HepG2 (cell line): Measurements from ENCODE around the gene KIF26B. TPM values are rescaled to one million over a fixed set of nuclear protein-coding genes. Genes with fewer than 3 reads are reported as not detected.

ENCODE experiments used
- ATAC-seq: fragments of 200-7000 bp; cut with Tn5 transposase; 3 replicates; pipeline ENCODE4 v1.9.1; 2020; ENCODE audit warnings: mild to moderate bottlenecking, moderate library complexity
- BruUV-seq: library from RNA; stranded (reverse); fragments of 400-500 nt; replicated peaks from 2 replicates; lab custom pipeline; 2021; lab: Mats Ljungman, UMichigan
- CTCF ChIA-PET: fragments of 300-600 bp; formaldehyde crosslinking; extraction: SDS; loops from one replicate; lab custom pipeline; 2021; ENCODE audit warnings: low total read pairs, inconsistent platforms, low intra/inter-chr PET ratio; lab: Yijun Ruan, JAX
- POLR2A ChIA-PET: fragments of 350-600 bp; sonication (Branson Sonifier 250); formaldehyde crosslinking; loops from one replicate; lab custom pipeline; 2020; ENCODE audit warnings: antibody characterized with exemption, inconsistent platforms; lab: Yijun Ruan, JAX
- DNase-seq: peaks from one replicate; pipeline ENCODE4 v3.0.0-alpha.2; 2015; ENCODE audit warnings: low spot score
- FAIRE-seq: peaks from 3 replicates; lab custom pipeline; 2011; peaks lifted over from hg19 to GRCh38; lab: Jason Lieb, UNC
- H2AFZ ChIP-seq: one replicate; pipeline ENCODE4 v1.6.1; 2011; ENCODE audit warnings: low read length, inconsistent platforms
- H3K27ac ChIP-seq: fragments of 300-600 bp; 3 replicates; pipeline ENCODE4 v1.8.0; 2011; ENCODE audit warnings: mixed run types, mild to moderate bottlenecking, mixed read lengths, low read length, inconsistent platforms; ENCODE audit not compliant: insufficient read depth; ENCODE audit errors: extremely low read length
- H3K27me3 ChIP-seq, 2 experiments: fragments of 200-600 bp in 1 of 2; 2 replicates in 1 of 2; 3 replicates in 1 of 2; pipeline versions ENCODE4 v1.6.0 to v1.8.0; 2011; ENCODE audit warnings: low read length in 2 of 2, mild to moderate bottlenecking in 2 of 2, moderate library complexity in 2 of 2, inconsistent platforms in 1 of 2; ENCODE audit not compliant: insufficient read depth in 2 of 2, control insufficient read depth in 1 of 2
- H3K36me3 ChIP-seq, 2 experiments: fragments of 200-600 bp in 1 of 2; replicated peaks in 1 of 2; 2 replicates in 1 of 2; 3 replicates in 1 of 2; pipeline versions ENCODE4 v1.5.1 to v1.8.0; 2011; ENCODE audit warnings: low read length in 2 of 2, inconsistent platforms in 1 of 2; ENCODE audit not compliant: insufficient read depth in 2 of 2, control insufficient read depth in 1 of 2
- H3K4me1 ChIP-seq: 2 replicates; pipeline ENCODE4 v1.5.1; 2012; ENCODE audit warnings: low read length, inconsistent platforms; ENCODE audit not compliant: insufficient read depth
- H3K4me2 ChIP-seq: 2 replicates; pipeline ENCODE4 v1.6.0; 2011; ENCODE audit warnings: low read depth, low read length, inconsistent platforms
- H3K4me3 ChIP-seq, 3 experiments: fragments of 200-600 bp in 1 of 3; sonication (generic), shearing (Covaris generic) in 1 of 3; replicated peaks in 1 of 3; 2 replicates each; pipeline ENCODE4 v1.5.1; 2011 to 2016; ENCODE audit warnings: low read length in 3 of 3, inconsistent platforms in 2 of 3, low read depth in 2 of 3, mild to moderate bottlenecking in 2 of 3, control low read depth in 1 of 3, mixed read lengths in 1 of 3; ENCODE audit not compliant: insufficient read depth in 1 of 3
- H3K79me2 ChIP-seq: one replicate; pipeline ENCODE4 v1.6.1; 2011; ENCODE audit warnings: low read length, inconsistent platforms; ENCODE audit not compliant: insufficient read depth
- H3K9ac ChIP-seq: 2 replicates; pipeline ENCODE4 v1.6.0; 2011; ENCODE audit warnings: mild to moderate bottlenecking, low read depth, low read length, inconsistent platforms; ENCODE audit not compliant: insufficient read depth
- H3K9me3 ChIP-seq: 2 replicates; pipeline ENCODE4 v1.5.1; 2012; ENCODE audit warnings: mild to moderate bottlenecking, low read length
- H4K20me1 ChIP-seq: 2 replicates; pipeline ENCODE4 v1.6.0; 2011; ENCODE audit warnings: inconsistent platforms, mild to moderate bottlenecking, low read length, moderate library complexity; ENCODE audit not compliant: insufficient read depth
- ETV6 ChIP-seq: sonication (generic); formaldehyde crosslinking; conservative IDR thresholded peaks from 2 replicates; pipeline ENCODE4 v1.4.0; 2020; ENCODE audit warnings: missing genetic modification reagents
- MZF1 ChIP-seq: sonication (generic); formaldehyde crosslinking; IDR thresholded peaks from 2 replicates; pipeline ENCODE4 v1.8.1; 2023; ENCODE audit warnings: mild to moderate bottlenecking, missing genetic modification reagents, borderline replicate concordance
- NFIB ChIP-seq: sonication (generic); formaldehyde crosslinking; IDR thresholded peaks from 2 replicates; pipeline ENCODE4 v1.9.0; 2021; ENCODE audit warnings: missing genetic modification reagents, mild to moderate bottlenecking, borderline replicate concordance
- SCMH1 ChIP-seq: sonication (generic); formaldehyde crosslinking; IDR thresholded peaks from 2 replicates; pipeline ENCODE4 v1.9.0; 2021; ENCODE audit warnings: missing genetic modification reagents, mild to moderate bottlenecking, borderline replicate concordance
- STAT5B ChIP-seq: sonication (generic); formaldehyde crosslinking; IDR thresholded peaks from 2 replicates; pipeline ENCODE4 v1.4.0; 2020; ENCODE audit warnings: missing genetic modification reagents
- THRA ChIP-seq: sonication (generic); formaldehyde crosslinking; IDR thresholded peaks from 2 replicates; pipeline ENCODE4 v1.4.0; 2020; ENCODE audit warnings: missing genetic modification reagents, borderline replicate concordance
- ZNF362 ChIP-seq: sonication (generic); formaldehyde crosslinking; IDR thresholded peaks from 2 replicates; pipeline ENCODE4 v1.4.0; 2020; ENCODE audit warnings: missing genetic modification reagents, mild to moderate bottlenecking, borderline replicate concordance
- WGBS: methylation state at CpG from one replicate; pipeline ENCODE4 v1.1.6; 2017; ENCODE audit warnings: low lambda C conversion rate; 5-methylcytosine and 5-hydroxymethylcytosine counted together
- in situ Hi-C: cut with HindIII; loops from 2 replicates; pipeline ENCODE4 v1.10.0; 2017; ENCODE audit warnings: low pct_unique_long_range_greater_than_20kb; ENCODE audit not compliant: extremely low pct_ligation_motif_present
- intact Hi-C: fragments of 100-400 bp; cut with micrococcal nuclease; formaldehyde crosslinking; loops from one replicate; pipeline ENCODE4 v1.10.0; 2022; ENCODE audit not compliant: unreplicated experiment
- polyA plus RNA-seq, 8 experiments: library from polyadenylated mRNA; depleted of rRNA in 3 of 8; stranded (reverse) in 7 of 8; unstranded in 1 of 8; fragments of >200 nt; fragmentation: Illumina TruSeq in 4 of 8; extraction: Trizol in 4 of 8; gene quantifications; 2 replicates each; pipeline versions ENCODE4 v1.2.1 to v1.2.3, GENCODE V29; 2011 to 2016; ENCODE audit warnings: low read depth in 4 of 8, missing spikeins in 1 of 8, mixed read lengths in 1 of 8; ENCODE audit not compliant: insufficient read depth in 1 of 8
- total RNA-seq, 5 experiments: library from RNA; depleted of rRNA; stranded (reverse); fragments of >200 nt; fragmentation: Illumina TruSeq; extraction: Trizol; gene quantifications; 2 replicates each; pipeline ENCODE4 v1.2.3, GENCODE V29; 2016; ENCODE audit warnings: low read depth in 1 of 5

The KIF26B gene
- total and polyA plus RNA-seq, 2 of the 13 experiments (the other 11 are each of a cell fraction or from before 2014, with no cell fraction given), result 0.08 to 0.09 TPM

- TF ChIP-seq ZNF362 (no peak), NFIB (CRISPR knock-in tag) (no peak), THRA (CRISPR knock-in tag) (no peak), ETV6 (CRISPR knock-in tag) (no peak), SCMH1 (CRISPR knock-in tag) (no peak), STAT5B (no peak)
Observed at GRCh38 chr1:245604979-245605378, 450.2 kb downstream of the KIF26B start (continued).

- no peaks in the 10 kb centered on the region; the same call in 1 of the 2 replicates for H3K4me1 ChIP-seq
- no peak for TF ChIP-seq MZF1 (CRISPR knock-in tag)
- intact Hi-C loops (no loop called here), in situ Hi-C loops (no loop called here)
- no peak overlapping the region for H2AFZ ChIP-seq
- no peak for FAIRE-seq
- no peak overlapping the region for H3K27ac ChIP-seq
- ChIA-PET POLR2A (no interaction called here), CTCF (no interaction called here)
- no peak overlapping the region for H3K4me2 ChIP-seq
- BruUV-seq, result no TSS peak
- no peaks in the 10 kb centered on the region for H3K27me3 ChIP-seq
- H3K79me2 ChIP-seq, result no peaks in the 10 kb centered on the region
- H3K9me3 ChIP-seq, result no peaks in the 10 kb centered on the region
- 76% methylated on average over 5 of the region's 14 CpGs for WGBS
- H3K36me3 ChIP-seq, result no peaks in the 10 kb centered on the region
- no peak overlapping the region for H3K4me3 ChIP-seq
- no peak for DNase-seq
- no peak; the same call in 1 of the 3 replicates for ATAC-seq
- no peaks in the 10 kb centered on the region for H4K20me1 ChIP-seq
- H3K9ac ChIP-seq, result no peak overlapping the region
Observed at GRCh38 chr1:245605480-245606156, 450.8 kb downstream of the KIF26B start.
